ENCODE data around the gene UST.
"Not testable (repeated sequence)": the region's sequence is repeated elsewhere in the genome, so short reads cannot be mapped to it uniquely, and the experiment has no call there.

UST gene

GRCh38 chr6:148944608-148945007 lies 197.8 kb downstream of the UST start:
- no peak for DNase-seq

GRCh38 chr6:148945301-148946021 lies 198.6 kb downstream of the UST start:
- no peak for DNase-seq

GRCh38 chr6:148947621-148948444 lies 201.0 kb downstream of the UST start:
- DNase-seq = peak in 55 of 56 donors; percentile 14 to 91 (median 61)

DNA sequence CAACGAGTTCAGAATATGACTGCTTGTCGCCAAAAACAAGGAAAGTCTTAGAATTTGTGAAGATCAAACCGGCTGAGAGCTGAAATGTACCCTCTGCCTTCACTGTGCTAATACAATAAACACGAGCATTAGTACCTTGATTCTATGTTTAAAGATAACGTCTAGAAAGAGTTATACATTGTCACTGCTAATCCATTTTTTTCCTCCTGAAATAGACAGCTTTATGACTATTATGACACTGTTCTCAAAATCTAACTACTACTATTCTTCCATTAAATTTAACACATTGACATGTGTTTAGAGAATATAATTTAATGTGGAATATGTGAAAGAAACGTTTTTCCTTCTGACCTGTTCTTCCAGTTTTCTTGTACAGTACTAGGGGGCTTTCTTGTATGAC lies 204.8 kb downstream of the UST start:
- DNase-seq = no peak

- no peak for DNase-seq
These were observed 205.6 kb downstream of the UST start for GRCh38 chr6:148952147-148953035.

GRCh38 chr6:148954461-148954860 lies 207.6 kb downstream of the UST start:
- DNase-seq = no peak

DNA sequence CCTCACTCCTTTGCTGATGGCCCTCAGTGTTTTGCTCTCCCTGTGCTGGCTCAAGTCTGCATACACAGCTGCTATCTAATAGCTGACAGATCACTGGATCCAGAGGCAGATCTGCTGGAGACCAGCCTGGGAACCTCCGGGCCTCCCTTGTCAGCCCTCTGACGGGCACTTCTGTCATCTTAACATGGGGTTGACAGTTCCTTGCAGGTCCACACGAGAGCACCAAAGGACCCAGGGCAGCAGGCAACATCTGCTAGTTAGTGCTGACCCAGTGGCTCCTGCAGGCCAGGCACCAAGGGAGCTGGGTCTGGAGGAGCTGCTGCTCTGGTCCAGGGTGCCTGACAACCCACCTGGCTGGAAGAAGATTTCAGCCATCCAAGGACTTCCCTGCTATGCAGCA lies 208.1 kb downstream of the UST start:
- no peak for DNase-seq

- DNase-seq = no peak
These were observed 208.6 kb downstream of the UST start for GRCh38 chr6:148955441-148955840.

DNA sequence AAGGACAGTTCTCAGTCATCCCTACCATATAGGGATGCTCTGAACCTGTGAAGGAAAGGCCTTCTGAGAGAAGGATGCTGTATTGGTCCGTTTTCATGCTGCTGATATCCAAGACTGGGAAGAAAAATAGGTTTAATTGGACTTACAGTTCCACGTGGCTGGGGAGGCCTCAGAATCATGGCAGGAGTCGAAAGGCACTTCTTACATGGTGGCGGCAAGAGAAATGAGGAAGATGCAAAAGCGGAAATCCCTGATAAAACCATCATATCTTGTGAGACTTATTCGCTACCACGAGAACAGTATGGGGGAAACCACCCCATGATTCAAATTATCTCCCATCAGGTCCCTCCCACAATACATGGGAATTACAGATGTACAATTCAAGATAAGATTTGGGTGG lies 209.3 kb downstream of the UST start:
- not testable (repeated sequence) for DNase-seq

DNA sequence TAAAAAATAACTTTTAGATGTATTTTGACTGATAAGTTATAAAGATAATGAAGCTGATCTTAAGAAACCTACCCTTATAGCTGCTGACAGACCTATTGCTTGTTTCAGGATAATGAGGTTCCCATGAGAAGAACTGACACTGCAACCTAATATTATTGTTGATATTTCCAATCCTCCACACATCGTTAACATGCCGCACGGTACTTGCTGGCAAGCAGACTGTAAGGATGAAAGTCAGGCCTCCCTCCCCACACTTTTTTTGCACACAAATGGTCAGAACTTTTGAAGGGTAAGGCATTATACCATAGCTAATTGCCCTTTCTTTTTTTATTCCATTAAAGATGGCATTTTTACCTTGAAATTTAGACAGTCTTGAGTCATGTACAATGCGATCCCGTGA lies 210.9 kb downstream of the UST start:
- no peak for DNase-seq

DNA sequence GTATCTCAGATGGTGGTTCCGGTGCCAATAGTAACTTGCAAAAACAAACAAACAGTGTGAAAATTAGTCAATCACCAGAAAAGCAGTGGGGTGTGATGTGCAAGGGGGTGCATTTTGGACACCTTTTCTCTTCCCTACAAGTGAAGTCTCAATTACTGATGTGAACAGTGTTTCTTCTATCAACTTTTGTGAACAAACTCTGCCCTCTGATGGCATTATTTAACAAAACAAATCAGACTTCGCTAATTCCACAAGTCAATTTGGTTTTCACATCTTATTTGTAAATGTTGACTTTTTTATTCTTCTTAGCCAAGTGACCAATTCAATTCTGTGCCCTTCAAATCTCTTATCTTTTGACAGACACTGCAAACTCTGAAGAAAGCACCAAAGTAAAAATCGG lies 212.2 kb downstream of the UST start:
- no peak for DNase-seq

- DNase-seq = no peak
These were observed 212.7 kb downstream of the UST start for GRCh38 chr6:148959501-148959900.

- DNase-seq = no peak
These were observed 216.2 kb downstream of the UST start for GRCh38 chr6:148962854-148963515.

DNA sequence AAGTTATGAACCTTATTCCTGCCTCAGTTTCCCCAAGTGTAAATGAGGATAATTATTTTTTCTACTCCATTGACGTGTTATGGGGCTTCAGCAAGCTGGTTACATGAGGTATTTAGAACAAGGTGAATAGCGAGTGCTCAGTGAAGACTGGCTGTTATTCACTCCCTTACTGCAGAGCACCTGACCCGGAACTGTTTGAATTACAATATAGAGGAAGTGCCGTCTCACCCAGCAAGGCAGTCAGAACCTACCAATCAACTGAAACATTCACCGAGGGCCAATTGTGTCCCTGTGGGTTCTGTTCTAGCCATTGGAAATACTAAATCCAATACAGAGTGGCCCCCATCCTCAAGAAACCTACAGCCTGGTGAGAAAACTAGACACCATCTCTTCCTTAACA lies 216.9 kb downstream of the UST start:
- no peak for DNase-seq

- no peak for DNase-seq
These were observed 217.6 kb downstream of the UST start for GRCh38 chr6:148964467-148964866.

- DNase-seq = peak in 5 of 56 donors; percentile 2 to 52 (median 14)
These were observed 218.5 kb downstream of the UST start for GRCh38 chr6:148965287-148965686.

GRCh38 chr6:148967011-148967520 lies 220.2 kb downstream of the UST start:
- DNase-seq = peak in 4 of 56 donors; percentile 17 to 74 (median 32)

GRCh38 chr6:148967541-148967956 lies 220.7 kb downstream of the UST start:
- peak in 42 of 56 donors; percentile 8 to 77 (median 34) for DNase-seq

- no peak for DNase-seq
These were observed 222.2 kb downstream of the UST start for GRCh38 chr6:148968771-148969602.

GRCh38 chr6:148969603-148970061 lies 222.8 kb downstream of the UST start:
- no peak for DNase-seq
